ENCODE measurements around the gene RASSF4. TPM values are rescaled to one million over a fixed set of nuclear protein-coding genes. Genes with fewer than 3 reads are reported as not detected.
A peak's percentile ranks its signal among the peaks of the same experiment; 100 is the strongest.

Gene RASSF4
- polyA plus RNA-seq, 1 donor (not counting 4 experiments of a cell fraction or from before 2014, with no cell fraction given) = 0.20 TPM

DNA sequence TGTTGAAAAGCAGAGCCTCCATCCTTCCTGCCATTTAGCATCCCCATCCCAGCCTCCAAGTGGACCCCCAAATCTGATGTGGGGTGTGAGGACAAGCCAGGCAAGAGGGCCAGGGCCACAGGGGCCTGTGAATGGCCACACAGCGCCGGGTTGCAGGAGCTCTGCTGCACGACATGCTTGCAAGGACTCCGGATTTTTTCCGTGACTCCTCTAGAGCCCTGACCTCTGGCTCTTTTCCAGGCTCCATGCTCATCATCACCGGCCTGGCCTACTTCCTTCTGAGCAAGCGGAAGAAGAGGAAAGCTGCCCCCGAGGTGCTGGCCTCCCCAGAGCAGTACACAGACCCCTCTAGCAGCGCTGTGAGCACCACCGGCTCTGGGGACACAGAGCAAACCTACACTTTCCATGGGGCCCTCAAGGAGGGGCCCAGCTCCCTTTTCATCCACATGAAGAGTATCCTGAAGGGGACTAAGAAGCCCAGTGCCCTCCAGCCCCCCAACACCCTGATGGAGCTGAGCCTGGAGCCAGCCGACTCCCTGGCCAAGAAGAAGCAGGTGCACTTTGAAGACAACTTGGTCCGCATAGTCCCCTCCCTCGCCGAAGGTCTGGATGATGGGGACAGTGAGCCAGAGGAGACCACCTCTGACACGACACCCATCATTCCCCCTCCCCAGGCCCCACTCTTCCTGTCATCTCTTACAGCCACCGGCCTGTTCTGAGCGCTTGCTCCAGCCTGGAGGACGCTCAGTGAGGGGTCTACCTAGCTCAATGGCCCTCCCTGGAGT lies 25.0 kb upstream of the RASSF4 start:
- Histone ChIP-seq H2AFZ (ENCODE audit: control insufficient read depth, low read length) (no peak overlapping the region), H3K4me1 (ENCODE audit: control insufficient read depth, extremely low read depth, insufficient read depth, low read length) (peaks cover 11% of the 10 kb centered on the region), H3K27ac (ENCODE audit: control insufficient read depth, insufficient read depth, low read length) (no peak overlapping the region), H3K9ac (ENCODE audit: control insufficient read depth, extremely low read depth, insufficient read depth, low read length) (no peak overlapping the region), H3K27me3 (ENCODE audit: control insufficient read depth, extremely low read depth, insufficient read depth, low read length) (no peaks in the 10 kb centered on the region), H3K9me1 (ENCODE audit: control insufficient read depth, extremely low read depth, insufficient read depth, low read length) (no peaks in the 10 kb centered on the region), H3K79me2 (ENCODE audit: control insufficient read depth, insufficient read depth, low read length) (no peaks in the 10 kb centered on the region), H3K4me2 (ENCODE audit: control insufficient read depth, extremely low read depth, insufficient read depth, low read depth, low read length) (no peak overlapping the region), H4K20me1 (ENCODE audit: control insufficient read depth, extremely low read depth, insufficient read depth, low read length) (no peaks in the 10 kb centered on the region), H3K36me3 (ENCODE audit: control insufficient read depth in 2 of 2, extremely low read depth in 1 of 2, insufficient read depth in 2 of 2, low read length in 2 of 2) (no peaks in the 10 kb centered on the region), H3K9me3 (ENCODE audit: control insufficient read depth, low read depth, low read length) (no peaks in the 10 kb centered on the region), H3K4me3 (ENCODE audit: control insufficient read depth in 2 of 3, extremely low read depth in 1 of 3, insufficient read depth in 2 of 3, low read depth in 1 of 3, low read length in 3 of 3) (no peak overlapping the region)
- TF ChIP-seq EZH2 (IDR thresholded peaks at IDR 0.05; ENCODE audit: low read length) = no peak
- TF ChIP-seq, protein P1, sequence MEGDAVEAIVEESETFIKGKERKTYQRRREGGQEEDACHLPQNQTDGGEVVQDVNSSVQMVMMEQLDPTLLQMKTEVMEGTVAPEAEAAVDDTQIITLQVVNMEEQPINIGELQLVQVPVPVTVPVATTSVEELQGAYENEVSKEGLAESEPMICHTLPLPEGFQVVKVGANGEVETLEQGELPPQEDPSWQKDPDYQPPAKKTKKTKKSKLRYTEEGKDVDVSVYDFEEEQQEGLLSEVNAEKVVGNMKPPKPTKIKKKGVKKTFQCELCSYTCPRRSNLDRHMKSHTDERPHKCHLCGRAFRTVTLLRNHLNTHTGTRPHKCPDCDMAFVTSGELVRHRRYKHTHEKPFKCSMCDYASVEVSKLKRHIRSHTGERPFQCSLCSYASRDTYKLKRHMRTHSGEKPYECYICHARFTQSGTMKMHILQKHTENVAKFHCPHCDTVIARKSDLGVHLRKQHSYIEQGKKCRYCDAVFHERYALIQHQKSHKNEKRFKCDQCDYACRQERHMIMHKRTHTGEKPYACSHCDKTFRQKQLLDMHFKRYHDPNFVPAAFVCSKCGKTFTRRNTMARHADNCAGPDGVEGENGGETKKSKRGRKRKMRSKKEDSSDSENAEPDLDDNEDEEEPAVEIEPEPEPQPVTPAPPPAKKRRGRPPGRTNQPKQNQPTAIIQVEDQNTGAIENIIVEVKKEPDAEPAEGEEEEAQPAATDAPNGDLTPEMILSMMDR (optimal IDR thresholded peaks at IDR 0.05 in 1 of 3, IDR thresholded peaks at IDR 0.05 in 1 of 3, conservative IDR thresholded peaks at IDR 0.05 in 1 of 3; ENCODE audit: extremely low read depth in 1 of 3, insufficient read depth in 2 of 3, low read length in 3 of 3) = no peak
- DNase-seq (ENCODE audit: low read depth, low spot score) (no peak), FAIRE-seq (no peak)
- dilution Hi-C loops (cut with MboI; ENCODE audit: extremely low pct_ligation_motif_present, low sequenced_read_pairs) = no loop called here

DNA sequence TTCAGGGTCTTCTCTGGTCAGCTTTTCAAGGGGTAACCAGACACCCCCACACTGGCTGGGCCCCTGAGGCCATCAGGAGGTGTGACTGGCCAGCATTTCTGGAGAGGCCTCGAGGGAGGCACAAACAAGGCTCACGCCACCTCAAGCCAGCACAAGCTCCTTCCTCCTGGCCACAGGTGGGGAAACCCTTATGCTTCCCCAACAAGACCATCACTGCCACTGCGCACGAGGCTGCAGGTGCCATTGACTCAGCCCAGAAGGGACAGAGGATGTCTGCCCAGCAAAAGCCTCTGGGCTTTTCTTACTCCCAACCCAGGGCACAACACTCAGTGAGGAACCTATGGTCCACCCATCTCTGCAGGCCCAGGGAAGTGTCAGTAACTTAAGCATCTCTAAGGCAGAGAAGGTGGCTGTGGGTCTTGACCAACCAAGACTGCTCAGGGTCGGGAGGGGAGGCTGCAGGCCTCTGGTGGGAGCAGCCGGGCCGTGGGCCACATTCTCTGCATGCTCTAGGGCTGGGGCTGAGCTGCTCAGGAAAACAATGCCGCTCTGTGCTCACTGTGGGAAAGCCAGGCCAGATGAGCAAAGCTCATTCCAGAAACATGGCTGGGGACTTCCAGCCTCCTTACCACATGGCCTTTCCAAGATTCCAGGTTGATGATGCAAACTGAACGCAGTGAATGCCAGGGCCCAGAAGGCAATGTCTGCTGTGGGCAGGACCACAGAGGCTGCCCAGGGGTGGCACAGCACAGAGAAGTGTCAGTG lies 24.2 kb upstream of the RASSF4 start:
- H3K36me3 ChIP-seq (ENCODE audit: control insufficient read depth in 2 of 2, extremely low read depth in 1 of 2, insufficient read depth in 2 of 2, low read length in 2 of 2) = no peaks in the 10 kb centered on the region
- H3K9me1 ChIP-seq (ENCODE audit: control insufficient read depth, extremely low read depth, insufficient read depth, low read length) = no peaks in the 10 kb centered on the region
- H3K9me3 ChIP-seq (ENCODE audit: control insufficient read depth, low read depth, low read length) = no peaks in the 10 kb centered on the region
- H3K79me2 ChIP-seq (ENCODE audit: control insufficient read depth, insufficient read depth, low read length) = no peaks in the 10 kb centered on the region
- peak; percentile 69 for FAIRE-seq
- TF ChIP-seq, protein P1 (optimal IDR thresholded peaks at IDR 0.05 in 1 of 3, IDR thresholded peaks at IDR 0.05 in 1 of 3, conservative IDR thresholded peaks at IDR 0.05 in 1 of 3; ENCODE audit: extremely low read depth in 1 of 3, insufficient read depth in 2 of 3, low read length in 3 of 3) = no peak
- no peak for TF ChIP-seq EZH2 (IDR thresholded peaks at IDR 0.05; ENCODE audit: low read length)
- H3K27ac ChIP-seq (ENCODE audit: control insufficient read depth, insufficient read depth, low read length) = peak overlapping the region; percentile 25
- peaks cover 11% of the 10 kb centered on the region for H3K4me1 ChIP-seq (ENCODE audit: control insufficient read depth, extremely low read depth, insufficient read depth, low read length)
- no peak overlapping the region for H3K4me3 ChIP-seq (ENCODE audit: control insufficient read depth in 2 of 3, extremely low read depth in 1 of 3, insufficient read depth in 2 of 3, low read depth in 1 of 3, low read length in 3 of 3)
- no peaks in the 10 kb centered on the region for H3K27me3 ChIP-seq (ENCODE audit: control insufficient read depth, extremely low read depth, insufficient read depth, low read length)
- DNase-seq (ENCODE audit: low read depth, low spot score) = peak; percentile 13
- dilution Hi-C loops (cut with MboI; ENCODE audit: extremely low pct_ligation_motif_present, low sequenced_read_pairs) = no loop called here
- no peak overlapping the region for H3K4me2 ChIP-seq (ENCODE audit: control insufficient read depth, extremely low read depth, insufficient read depth, low read depth, low read length)
- no peaks in the 10 kb centered on the region for H4K20me1 ChIP-seq (ENCODE audit: control insufficient read depth, extremely low read depth, insufficient read depth, low read length)
- H3K9ac ChIP-seq (ENCODE audit: control insufficient read depth, extremely low read depth, insufficient read depth, low read length) = peak overlapping the region; percentile 23
- H2AFZ ChIP-seq (ENCODE audit: control insufficient read depth, low read length) = peak overlapping the region; percentile 32
